Vagina (tissue), 2 donors: ENCODE data around the gene MRPL53. TPM values are rescaled to one million over a fixed set of nuclear protein-coding genes. Genes with fewer than 3 reads are reported as not detected.
"Not testable (repeated sequence)": the region's sequence is repeated elsewhere in the genome, so short reads cannot be mapped to it uniquely, and the experiment has no call there.

Experiments
- DNase-seq, 2 donors: peaks; one replicate each; pipeline ENCODE4 v3.0.0-alpha.2; 2017; ENCODE audit errors: extremely low spot score in 2 of 2
- H3K27ac ChIP-seq: fragments of 200-600 bp; sonication (generic); one replicate; pipeline ENCODE4 v1.5.1; 2019
- H3K27me3 ChIP-seq: fragments of 200-600 bp; sonication (generic); one replicate; pipeline ENCODE4 v1.5.1; 2019
- H3K36me3 ChIP-seq, 2 donors: fragments of 200-600 bp; sonication (generic); one replicate each; pipeline ENCODE4 v1.5.1; 2017 to 2019
- H3K4me1 ChIP-seq: fragments of 200-600 bp; sonication (generic); one replicate; pipeline ENCODE4 v1.5.1; 2019
- H3K4me3 ChIP-seq, 2 donors: fragments of 200-600 bp; sonication (generic); 1 replicate in 1 of 2; 2 replicates in 1 of 2; pipeline ENCODE4 v1.5.1; 2016 to 2019
- H3K9me3 ChIP-seq: fragments of 200-600 bp; sonication (generic); one replicate; pipeline ENCODE4 v1.5.1; 2019
- POLR2A ChIP-seq, 2 donors: fragments of 450-650 bp; IDR thresholded peaks; one replicate each; pipeline ENCODE4 v1.6.1; 2017; ENCODE audit warnings: antibody characterized with exemption in 2 of 2, mild to moderate bottlenecking in 2 of 2, moderate library complexity in 2 of 2
- POLR2AphosphoS5 ChIP-seq, 2 donors: sonication (generic); formaldehyde crosslinking; IDR thresholded peaks; one replicate each; pipeline ENCODE4 v1.9.0; 2017; ENCODE audit warnings: antibody characterized with exemption in 2 of 2, mild to moderate bottlenecking in 2 of 2, low read depth in 1 of 2; ENCODE audit not compliant: insufficient read depth in 1 of 2
- intact Hi-C: fragments of 100-400 bp; cut with DNase I; formaldehyde crosslinking; loops from one replicate; pipeline ENCODE4 v1.15.1; 2023
- total RNA-seq: library from RNA; depleted of rRNA; stranded (reverse); fragments of >200 nt; gene quantifications from one replicate; pipeline ENCODE4 v1.2.3, GENCODE V29; 2016
- TF ChIP-seq, protein P1 (sequence below), 3 experiments: fragments of 450-650 bp in 2 of 3; fragments of 200-600 bp in 1 of 3; sonication (generic) in 1 of 3; IDR thresholded peaks; one replicate each; pipeline ENCODE4 v1.5.1; 2017 to 2019; ENCODE audit warnings: antibody characterized with exemption in 3 of 3, mild to moderate bottlenecking in 2 of 3, moderate library complexity in 2 of 3

Gene MRPL53
- total RNA-seq, 1 donor from 2014 or later, result 40.3 TPM

DNA sequence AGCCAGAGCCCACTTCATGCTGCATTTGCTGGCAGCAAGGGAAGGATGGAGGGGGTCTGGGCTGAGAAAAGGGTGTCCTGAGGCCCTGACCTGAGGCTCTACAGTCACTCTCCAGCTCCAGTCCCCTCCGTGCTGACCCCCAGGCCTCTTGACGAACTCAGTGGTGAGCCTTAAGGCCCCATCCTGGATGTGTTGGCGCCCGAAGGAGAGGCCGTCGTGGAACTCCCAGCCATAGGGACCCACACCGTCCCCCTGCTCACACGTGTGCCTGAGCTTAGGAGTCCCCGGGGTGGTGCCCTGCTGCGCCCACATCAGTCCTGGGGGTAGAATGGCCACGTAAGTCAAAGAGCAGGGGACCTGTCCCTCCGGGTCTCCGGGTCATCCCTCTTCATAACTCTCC lies 8.1 kb downstream of the MRPL53 start:
- Histone ChIP-seq H3K4me3 (peak overlapping the region; percentile 81 to 91), H3K27ac (peak overlapping the region; percentile 46), H3K9me3 (no peaks in the 10 kb centered on the region), H3K27me3 (no peaks in the 10 kb centered on the region), H3K4me1 (peaks cover 28% of the 10 kb centered on the region), H3K36me3 (peaks cover 0 to 12% of the 10 kb centered on the region in 2 donors)
- peak in 1 of 2 donors; percentile 85 for DNase-seq
- TF ChIP-seq, protein P1, sequence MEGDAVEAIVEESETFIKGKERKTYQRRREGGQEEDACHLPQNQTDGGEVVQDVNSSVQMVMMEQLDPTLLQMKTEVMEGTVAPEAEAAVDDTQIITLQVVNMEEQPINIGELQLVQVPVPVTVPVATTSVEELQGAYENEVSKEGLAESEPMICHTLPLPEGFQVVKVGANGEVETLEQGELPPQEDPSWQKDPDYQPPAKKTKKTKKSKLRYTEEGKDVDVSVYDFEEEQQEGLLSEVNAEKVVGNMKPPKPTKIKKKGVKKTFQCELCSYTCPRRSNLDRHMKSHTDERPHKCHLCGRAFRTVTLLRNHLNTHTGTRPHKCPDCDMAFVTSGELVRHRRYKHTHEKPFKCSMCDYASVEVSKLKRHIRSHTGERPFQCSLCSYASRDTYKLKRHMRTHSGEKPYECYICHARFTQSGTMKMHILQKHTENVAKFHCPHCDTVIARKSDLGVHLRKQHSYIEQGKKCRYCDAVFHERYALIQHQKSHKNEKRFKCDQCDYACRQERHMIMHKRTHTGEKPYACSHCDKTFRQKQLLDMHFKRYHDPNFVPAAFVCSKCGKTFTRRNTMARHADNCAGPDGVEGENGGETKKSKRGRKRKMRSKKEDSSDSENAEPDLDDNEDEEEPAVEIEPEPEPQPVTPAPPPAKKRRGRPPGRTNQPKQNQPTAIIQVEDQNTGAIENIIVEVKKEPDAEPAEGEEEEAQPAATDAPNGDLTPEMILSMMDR (IDR thresholded peaks at IDR 0.05), result no peak
- no peak for TF ChIP-seq POLR2AphosphoS5 (IDR thresholded peaks at IDR 0.05; ENCODE audit: insufficient read depth in 1 of 2, low read depth in 1 of 2)
- TF ChIP-seq POLR2A (IDR thresholded peaks at IDR 0.05), result no peak
- intact Hi-C loops, result loop anchor here (2.0 kb wide), 1 partner anchor 64 kb away; the partner anchor contains the start of genes AUP1 and HTRA2

GRCh38 chr2:74462786-74463105 lies 9.7 kb downstream of the MRPL53 start:
- Histone ChIP-seq H3K4me3 (no peak overlapping the region), H3K36me3 (peaks cover 0 to 12% of the 10 kb centered on the region in 2 donors), H3K9me3 (no peaks in the 10 kb centered on the region), H3K27ac (no peak overlapping the region), H3K4me1 (peaks cover 36% of the 10 kb centered on the region), H3K27me3 (no peaks in the 10 kb centered on the region)
- TF ChIP-seq, protein P1 (IDR thresholded peaks at IDR 0.05), result no peak
- TF ChIP-seq POLR2AphosphoS5 (IDR thresholded peaks at IDR 0.05; ENCODE audit: insufficient read depth in 1 of 2, low read depth in 1 of 2) (no peak), POLR2A (IDR thresholded peaks at IDR 0.05) (no peak)
- intact Hi-C loops, result no loop called here
- DNase-seq, result no peak

GRCh38 chr2:74462054-74462785 lies 10.3 kb downstream of the MRPL53 start:
- TF ChIP-seq POLR2AphosphoS5 (IDR thresholded peaks at IDR 0.05; ENCODE audit: insufficient read depth in 1 of 2, low read depth in 1 of 2) (no peak), POLR2A (IDR thresholded peaks at IDR 0.05) (no peak)
- TF ChIP-seq, protein P1 (IDR thresholded peaks at IDR 0.05), result no peak

GRCh38 chr2:74461187-74462053 lies 11.1 kb downstream of the MRPL53 start:
- no peak overlapping the region for H3K27ac ChIP-seq
- peaks cover 0 to 12% of the 10 kb centered on the region in 2 donors for H3K36me3 ChIP-seq
- H3K4me1 ChIP-seq, result peaks cover 45% of the 10 kb centered on the region
- no peak overlapping the region for H3K4me3 ChIP-seq
- no peaks in the 10 kb centered on the region for H3K27me3 ChIP-seq
- DNase-seq, result no peak
- intact Hi-C loops, result no loop called here
- TF ChIP-seq POLR2AphosphoS5 (IDR thresholded peaks at IDR 0.05; ENCODE audit: insufficient read depth in 1 of 2, low read depth in 1 of 2) (no peak), POLR2A (IDR thresholded peaks at IDR 0.05) (no peak)
- TF ChIP-seq, protein P1 (IDR thresholded peaks at IDR 0.05), result no peak
- H3K9me3 ChIP-seq, result no peaks in the 10 kb centered on the region

More at GRCh38 chr2:74462054-74462785, 10.3 kb downstream of the MRPL53 start:
- Histone ChIP-seq H3K4me1 (peaks cover 37% of the 10 kb centered on the region), H3K27me3 (no peaks in the 10 kb centered on the region), H3K9me3 (no peaks in the 10 kb centered on the region), H3K27ac (no peak overlapping the region), H3K4me3 (no peak overlapping the region), H3K36me3 (peaks cover 0 to 12% of the 10 kb centered on the region in 2 donors)
- no peak for DNase-seq
- intact Hi-C loops, result no loop called here

- peaks cover 50% of the 10 kb centered on the region for H3K4me1 ChIP-seq
- intact Hi-C loops, H3K27me3 ChIP-seq: not testable (repeated sequence)
Measured at GRCh38 chr2:74460187-74460586, 12.3 kb downstream of the MRPL53 start.

GRCh38 chr2:74459503-74460118 lies 12.9 kb downstream of the MRPL53 start:
- H3K27ac ChIP-seq, H3K9me3 ChIP-seq, H3K4me3 ChIP-seq, H3K27me3 ChIP-seq, intact Hi-C loops, DNase-seq: not testable (repeated sequence)
- H3K36me3 ChIP-seq, result peaks cover 0 to 12% of the 10 kb centered on the region in 2 donors
- H3K4me1 ChIP-seq, result peaks cover 50% of the 10 kb centered on the region

More at GRCh38 chr2:74460187-74460586, 12.3 kb downstream of the MRPL53 start:
- DNase-seq, H3K27ac ChIP-seq, H3K4me3 ChIP-seq, H3K9me3 ChIP-seq: not testable (repeated sequence)
- H3K36me3 ChIP-seq, result peaks cover 0 to 12% of the 10 kb centered on the region in 2 donors
